Endothelial cell of umbilical vein (primary cell): ENCODE data around the gene ZFYVE21.

ENCODE experiments used
- CTCF ChIP-seq, 2 donors: IDR thresholded peaks; 1 replicate in 1 of 2; 2 replicates in 1 of 2; pipeline ENCODE4 v1.5.1; 2011; ENCODE audit warnings: low read length in 2 of 2, mild to moderate bottlenecking in 2 of 2, moderate library complexity in 2 of 2, control low read depth in 1 of 2, inconsistent platforms in 1 of 2, low read depth in 1 of 2; ENCODE audit not compliant: insufficient read depth in 1 of 2; ENCODE audit errors: extremely low read depth in 1 of 2
- EZH2 ChIP-seq: IDR thresholded peaks from 2 replicates; pipeline ENCODE4 v1.6.1; 2012; ENCODE audit warnings: borderline replicate concordance, low read depth, mild to moderate bottlenecking, moderate library complexity, low read length, inconsistent platforms; ENCODE audit not compliant: severe bottlenecking

GRCh38 chr14:103737432-103738045 is 21.9 kb downstream of the ZFYVE21 start:
- no peak for TF ChIP-seq CTCF (IDR thresholded peaks at IDR 0.05; ENCODE audit: extremely low read depth in 1 of 2, insufficient read depth in 1 of 2, low read depth in 1 of 2, low read length in 2 of 2)
- TF ChIP-seq EZH2 = no peak
